GM18907 (cell line): ENCODE results near the gene TP73.

ENCODE experiments used
- ATAC-seq: cut with Tn5 transposase; IDR thresholded peaks from one replicate; pipeline ENCODE4 v1.9.1; 2021; ENCODE audit warnings: mild to moderate bottlenecking, moderate library complexity; ENCODE audit not compliant: unreplicated experiment

TP73 gene

DNA sequence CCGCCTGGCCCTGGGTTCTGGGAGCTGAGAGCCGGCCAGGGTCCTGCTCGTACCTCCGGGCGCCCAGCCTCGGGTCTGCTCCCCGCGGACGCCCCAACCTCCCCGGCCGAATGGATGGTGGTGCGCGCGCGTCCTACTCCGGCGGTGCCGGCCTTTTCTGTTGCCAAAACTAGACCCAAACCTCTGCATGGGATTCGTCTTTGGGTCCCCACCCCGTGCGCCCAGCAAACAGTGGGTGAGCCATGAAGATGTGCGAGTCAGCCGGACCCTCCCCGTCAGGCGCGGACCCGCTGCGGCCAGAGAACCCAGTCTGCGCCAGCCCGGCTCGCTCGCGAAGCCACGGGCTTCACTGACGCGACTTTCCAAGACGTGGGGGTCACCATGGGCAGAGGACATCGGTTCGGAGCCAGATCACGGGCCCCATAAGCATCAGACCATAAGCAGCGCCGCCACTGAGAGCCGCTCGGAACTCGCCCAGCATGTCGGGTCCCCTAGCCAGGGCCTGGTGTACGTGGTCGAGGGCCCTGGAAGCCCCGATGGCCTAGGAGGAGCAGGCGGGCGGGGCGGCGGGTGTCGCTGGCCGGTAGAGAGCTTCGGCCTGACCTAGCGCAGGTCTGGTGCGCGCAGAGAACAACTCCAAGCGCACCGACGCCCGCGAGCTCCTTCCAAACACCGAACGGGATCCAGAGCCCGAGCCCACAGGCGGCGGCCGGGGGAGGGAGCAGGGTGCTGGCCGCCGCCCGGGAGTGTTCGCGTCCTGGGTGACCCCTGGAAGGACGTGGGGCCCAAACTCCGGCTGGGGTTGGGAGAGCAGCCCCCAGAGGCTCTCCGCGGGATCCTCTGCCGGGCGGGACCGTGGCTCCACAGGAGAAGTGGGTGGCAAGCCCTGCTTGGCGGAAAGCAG is 1.0 kb upstream of the TP73 start:
- ATAC-seq = no peak

DNA sequence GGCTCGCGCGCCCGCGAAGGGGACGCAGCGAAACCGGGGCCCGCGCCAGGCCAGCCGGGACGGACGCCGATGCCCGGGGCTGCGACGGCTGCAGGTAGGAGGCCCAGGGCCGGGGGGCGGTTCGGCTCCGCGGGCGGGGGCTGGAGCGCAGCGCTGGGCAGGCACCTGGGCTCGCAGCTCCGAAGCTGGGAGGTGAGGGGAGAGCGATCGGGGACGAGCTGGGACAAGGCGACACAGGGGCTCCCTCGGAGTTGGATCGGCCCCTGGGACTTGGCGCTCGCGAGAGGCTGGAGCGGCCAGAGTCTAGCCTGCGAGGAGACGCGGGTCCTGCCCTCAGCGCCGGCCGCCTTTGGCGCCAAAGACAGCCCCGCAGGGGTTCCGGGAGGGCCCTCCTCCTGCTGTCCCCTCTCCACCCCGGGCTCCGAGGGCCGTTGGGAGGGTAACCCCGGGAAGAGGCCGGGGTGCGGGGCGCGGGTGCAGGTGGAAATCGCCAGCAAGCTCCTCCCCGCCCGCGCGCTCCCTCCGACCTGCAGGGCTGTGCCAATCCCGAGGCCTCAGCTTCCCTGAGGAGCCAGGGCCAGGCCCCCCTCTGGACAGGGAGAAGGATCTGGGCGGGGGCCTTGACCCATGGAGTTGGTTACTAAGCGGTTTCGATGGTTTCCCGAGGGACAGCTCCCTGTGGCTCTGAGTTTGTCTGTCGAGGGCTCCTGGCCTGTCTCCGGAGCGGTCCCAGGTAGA is 401 bp downstream of the TP73 start:
- ATAC-seq = no peak

DNA sequence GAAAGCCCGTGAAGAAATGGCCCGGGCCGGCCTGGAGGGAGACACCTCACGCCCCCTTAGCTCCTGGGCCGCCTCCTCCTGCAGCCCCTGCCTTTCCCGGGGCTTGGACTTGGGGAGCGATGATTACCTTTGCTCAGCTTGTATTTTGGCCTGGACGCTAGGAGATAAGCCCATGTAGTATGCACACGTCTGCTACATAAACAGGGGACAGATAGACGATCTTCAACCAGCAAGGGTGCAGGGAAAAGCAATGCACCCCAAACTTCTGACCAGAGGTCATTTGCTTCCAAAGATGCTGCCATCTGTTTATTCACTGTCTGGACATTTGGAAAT is 936 bp downstream of the TP73 start:
- no peak for ATAC-seq

DNA sequence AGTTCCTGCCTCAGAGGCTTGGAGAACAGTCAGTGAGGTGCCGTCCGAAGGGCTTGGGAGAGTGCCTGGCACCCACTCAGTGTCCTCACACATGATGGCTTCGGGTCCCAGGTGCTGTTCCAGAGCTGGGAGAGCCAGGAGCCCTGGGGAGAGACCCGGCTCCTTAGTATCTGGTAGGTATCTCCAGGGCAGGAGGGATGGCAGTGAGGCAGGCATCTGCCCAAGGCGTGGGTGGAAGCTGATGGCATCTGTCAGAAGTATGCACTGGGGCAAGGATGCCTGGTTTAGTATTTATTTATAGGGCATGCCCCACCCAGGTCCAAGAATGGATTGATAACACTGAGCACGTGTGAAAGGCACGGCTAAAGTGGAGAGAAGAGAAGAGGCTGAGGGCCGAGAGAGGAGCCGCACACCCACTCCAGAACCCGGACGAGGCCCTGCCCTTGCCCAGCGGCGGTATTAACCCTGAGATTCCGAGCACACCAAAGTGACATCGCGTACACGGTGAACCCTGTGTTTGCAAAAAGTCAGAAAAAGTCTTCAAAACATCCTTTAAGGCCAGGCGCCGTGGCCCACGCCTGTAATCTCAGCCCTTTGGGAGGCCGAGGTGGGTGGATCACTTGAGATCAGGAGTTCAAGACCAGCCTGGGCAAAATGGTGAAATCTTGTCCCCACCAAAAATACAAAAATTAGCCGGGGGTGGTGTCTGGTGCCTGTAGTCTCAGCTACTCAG is 2.4 kb downstream of the TP73 start:
- no peak for ATAC-seq

- ATAC-seq = peak; percentile 64
Observed at GRCh38 chr1:3656450-3657095, 4.3 kb downstream of the TP73 start.

GRCh38 chr1:3657096-3657475 is 4.8 kb downstream of the TP73 start:
- peak; percentile 14 for ATAC-seq

DNA sequence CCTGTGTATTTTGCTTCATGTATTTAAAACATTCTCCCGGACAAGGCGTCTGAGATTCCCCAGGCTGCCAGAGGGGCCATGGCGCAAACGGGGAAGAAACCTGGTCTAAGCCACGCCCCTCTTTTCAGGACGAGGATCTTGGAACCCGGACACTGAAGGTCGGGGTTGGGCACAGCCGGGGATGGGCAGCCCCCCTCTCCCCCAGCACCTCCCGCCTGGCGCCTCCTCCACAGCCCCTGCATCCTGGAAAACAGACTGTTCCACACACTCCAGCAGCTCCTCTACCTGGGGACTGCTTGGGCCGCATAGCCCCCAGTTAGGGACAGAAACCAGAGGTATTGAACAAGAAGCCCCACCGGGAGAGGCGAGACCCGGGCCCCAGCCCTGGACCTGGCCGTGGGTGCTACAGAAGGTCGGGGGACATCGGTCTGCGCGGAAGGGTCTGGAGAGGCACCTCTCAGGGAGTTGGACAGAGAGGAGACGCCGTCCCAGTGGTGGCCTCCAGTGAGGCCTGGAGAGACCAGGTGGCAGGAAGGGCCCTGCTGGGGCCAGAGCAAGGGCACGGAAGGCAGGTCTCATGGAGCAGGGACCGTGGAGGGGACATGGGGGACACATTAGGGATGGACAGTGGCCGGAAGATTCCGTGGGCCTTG is 5.4 kb downstream of the TP73 start:
- no peak for ATAC-seq

DNA sequence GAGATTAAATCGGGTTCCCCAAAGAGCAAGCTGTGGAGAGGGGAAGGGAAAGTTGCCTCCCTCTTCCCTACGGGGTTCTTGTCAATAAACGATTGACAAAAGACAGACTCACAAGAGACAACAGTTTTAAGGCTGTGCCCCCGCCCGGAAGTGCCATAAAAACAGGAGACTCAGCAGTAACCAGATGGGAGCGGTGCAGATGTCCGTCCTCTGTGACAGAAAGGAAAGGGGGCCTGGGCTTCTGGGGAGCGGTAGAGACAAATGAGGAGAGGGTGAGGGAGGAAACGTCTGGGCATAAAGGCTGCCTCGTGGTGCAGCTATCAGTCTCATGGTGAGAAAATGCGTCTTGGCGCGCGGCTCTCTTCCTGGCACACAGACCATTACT is 5.9 kb downstream of the TP73 start:
- ATAC-seq = no peak

DNA sequence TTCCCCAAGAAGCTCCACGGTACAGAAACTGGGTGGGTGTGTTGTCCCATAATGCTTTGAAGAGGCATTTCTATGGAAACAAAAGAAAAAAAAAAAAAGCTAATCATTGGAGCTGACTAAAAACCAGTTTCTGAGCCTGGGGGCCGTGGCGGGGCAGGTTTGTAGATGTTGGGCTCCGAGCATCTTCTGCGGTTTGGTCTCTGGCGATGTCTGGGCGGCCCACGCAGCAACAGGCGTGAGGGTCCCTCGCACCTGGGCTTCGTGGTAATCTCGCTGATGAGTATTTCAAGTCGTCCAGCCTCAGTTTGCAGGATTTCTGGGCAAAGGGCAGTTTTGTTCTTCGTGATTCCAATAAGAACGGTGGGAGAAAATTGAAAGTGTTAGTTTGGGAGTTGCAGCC is 6.8 kb downstream of the TP73 start:
- ATAC-seq = no peak

DNA sequence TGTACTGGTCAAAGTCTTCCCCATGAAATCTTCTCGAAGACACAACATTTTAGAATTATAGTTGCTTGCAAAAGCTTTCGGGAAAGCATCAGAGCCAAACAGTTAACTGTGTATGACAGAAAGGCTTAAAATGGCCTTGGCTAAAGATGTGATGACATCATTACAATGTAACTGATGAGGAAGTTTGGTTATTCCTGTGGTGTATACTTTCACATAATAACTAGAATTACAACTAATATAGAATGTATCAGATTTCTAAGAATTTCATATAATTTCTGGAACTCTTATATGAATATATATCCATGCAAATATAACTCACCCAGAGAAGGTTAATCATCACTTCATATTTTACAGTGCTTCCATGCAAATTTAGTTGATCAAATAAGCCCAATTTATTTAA is 8.4 kb downstream of the TP73 start:
- ATAC-seq = no peak

- no peak for ATAC-seq
Observed at GRCh38 chr1:3661631-3662030, 9.3 kb downstream of the TP73 start.

GRCh38 chr1:3662080-3662671 is 9.9 kb downstream of the TP73 start:
- ATAC-seq = no peak

- no peak for ATAC-seq
Observed at GRCh38 chr1:3663999-3664699, 11.8 kb downstream of the TP73 start.

- no peak for ATAC-seq
Observed at GRCh38 chr1:3664700-3665375, 12.5 kb downstream of the TP73 start.

GRCh38 chr1:3668148-3668547 is 15.8 kb downstream of the TP73 start:
- ATAC-seq = no peak

- ATAC-seq = no peak
Observed at GRCh38 chr1:3668585-3669300, 16.4 kb downstream of the TP73 start.

DNA sequence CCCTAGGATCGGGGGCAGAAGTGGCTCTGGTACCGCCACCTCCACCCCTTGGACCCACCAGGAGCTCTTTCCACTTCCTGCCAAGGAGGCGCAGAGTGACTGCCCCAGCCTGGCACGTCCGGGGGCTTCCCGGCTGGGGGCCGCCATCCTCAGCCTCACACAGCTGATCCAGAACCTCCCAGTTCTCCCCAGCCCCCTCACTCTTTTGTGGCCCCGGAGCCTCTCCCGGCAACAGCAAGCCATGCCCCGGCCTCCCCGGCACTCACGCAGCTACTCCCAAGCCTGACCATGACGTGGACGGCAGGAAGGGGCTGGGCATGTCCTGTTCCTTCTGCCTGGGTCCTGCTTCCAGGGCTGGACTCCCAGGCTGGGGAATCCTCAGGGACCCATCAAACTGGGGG is 17.1 kb downstream of the TP73 start:
- no peak for ATAC-seq

- ATAC-seq = no peak
Observed at GRCh38 chr1:3669971-3670431, 17.7 kb downstream of the TP73 start.
